ENCODE measurements around the gene SAMMSON.

Gene SAMMSON

GRCh38 chr3:69999140-70000027 is at the start of gene SAMMSON:
Gene SAMMSON (plus strand): TSS chr3:69999733.
- DNase-seq, result no peak

- DNase-seq, result no peak
Observed at GRCh38 chr3:69951616-69952015, 47.9 kb upstream of the SAMMSON start.

DNA sequence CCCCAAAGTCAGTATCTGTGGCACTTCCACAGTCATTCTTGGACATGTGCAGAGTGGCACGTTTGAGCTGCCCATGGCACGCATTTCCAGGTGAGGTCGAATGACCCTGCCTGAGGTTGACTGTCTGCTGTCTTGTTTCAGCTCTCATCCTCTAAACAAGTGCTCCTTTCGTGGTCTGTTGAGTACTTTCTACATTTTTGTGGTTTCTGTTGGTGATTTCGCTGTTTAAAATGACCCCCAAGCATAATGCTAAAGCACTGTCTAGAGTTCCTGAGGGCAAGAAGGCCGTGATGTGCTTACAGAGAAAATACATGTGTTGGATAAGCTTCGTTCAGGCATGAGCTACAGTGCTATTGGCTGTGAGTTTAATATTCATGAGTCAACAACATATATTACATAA is 40.0 kb upstream of the SAMMSON start:
- no peak for DNase-seq

GRCh38 chr3:69961706-69962439 is 37.7 kb upstream of the SAMMSON start:
- DNase-seq, result no peak

GRCh38 chr3:69963643-69964042 is 35.9 kb upstream of the SAMMSON start:
- DNase-seq, result no peak

GRCh38 chr3:69967156-69967555 is 32.4 kb upstream of the SAMMSON start:
- no peak for DNase-seq

DNA sequence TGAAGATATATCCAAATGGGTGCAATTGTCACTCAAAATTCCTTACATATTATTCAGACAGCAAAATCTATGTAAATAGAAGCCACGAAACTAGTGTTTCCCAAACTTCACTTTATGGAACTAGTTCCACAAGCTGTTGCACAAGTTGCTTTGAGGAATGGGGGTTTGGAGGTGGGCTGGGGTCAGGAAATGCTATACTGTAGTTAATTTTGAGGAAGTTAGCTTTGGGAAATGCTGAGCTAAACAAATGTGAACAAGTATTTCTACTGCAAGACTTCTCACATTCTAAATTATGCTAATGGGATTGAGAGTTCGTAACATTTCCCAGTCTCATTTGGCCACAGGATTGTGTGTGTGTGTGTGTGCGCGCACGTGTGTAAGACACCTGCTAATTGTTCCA is 28.7 kb upstream of the SAMMSON start:
- DNase-seq, result no peak

- DNase-seq, result no peak
Observed at GRCh38 chr3:69972672-69973071, 26.9 kb upstream of the SAMMSON start.

DNA sequence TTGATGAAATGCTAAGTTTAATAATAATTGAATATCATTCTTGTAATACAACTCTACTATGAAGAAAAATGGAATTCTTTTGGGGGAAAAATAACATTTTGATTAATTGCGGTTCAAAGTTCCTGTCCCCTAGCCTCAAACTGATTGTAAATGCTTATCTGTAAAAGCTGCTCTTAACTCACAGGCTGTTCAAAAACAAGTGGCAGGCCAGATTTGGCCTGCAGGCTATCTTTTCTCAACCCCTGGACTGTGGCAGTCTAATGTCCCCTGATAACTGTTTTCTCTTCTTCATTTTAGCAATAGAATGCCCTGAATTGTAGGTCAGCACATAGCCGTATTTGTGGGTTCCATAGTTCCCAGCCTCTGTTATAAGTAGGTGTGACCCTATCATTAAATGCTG is 23.5 kb upstream of the SAMMSON start:
- no peak for DNase-seq

DNA sequence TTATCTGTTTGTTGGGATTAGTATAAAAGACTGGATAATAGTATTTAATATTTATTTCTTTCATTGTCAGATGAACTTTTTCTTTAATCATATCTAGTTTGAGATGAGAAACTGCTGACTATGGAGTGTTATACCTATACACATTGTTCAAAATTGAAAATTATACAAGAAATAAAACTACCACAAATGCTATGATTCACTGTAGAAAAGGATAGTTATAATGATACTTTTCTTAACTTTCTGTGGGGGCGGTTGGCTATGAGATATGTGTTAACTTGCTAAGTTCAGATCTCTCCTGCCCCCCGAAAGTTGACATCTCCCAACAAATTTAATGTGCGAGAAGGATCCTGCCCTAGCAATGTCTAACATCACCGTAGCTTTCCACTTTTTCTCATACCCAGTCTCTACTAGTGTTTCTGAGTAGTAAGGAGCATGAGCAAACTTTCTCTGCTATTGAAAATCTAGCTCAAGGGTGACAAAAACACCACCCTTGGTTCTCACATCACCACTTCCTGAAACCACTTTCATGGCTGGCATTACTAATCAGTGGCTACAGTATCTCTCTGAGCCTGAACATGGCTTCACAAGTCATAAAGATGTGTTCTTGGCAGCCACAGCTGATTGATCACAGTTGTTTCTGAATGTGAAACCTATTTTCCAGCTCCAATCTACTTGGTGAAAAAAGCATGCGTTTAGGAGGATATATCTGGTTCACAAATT is 15.8 kb upstream of the SAMMSON start:
- DNase-seq, result no peak

DNA sequence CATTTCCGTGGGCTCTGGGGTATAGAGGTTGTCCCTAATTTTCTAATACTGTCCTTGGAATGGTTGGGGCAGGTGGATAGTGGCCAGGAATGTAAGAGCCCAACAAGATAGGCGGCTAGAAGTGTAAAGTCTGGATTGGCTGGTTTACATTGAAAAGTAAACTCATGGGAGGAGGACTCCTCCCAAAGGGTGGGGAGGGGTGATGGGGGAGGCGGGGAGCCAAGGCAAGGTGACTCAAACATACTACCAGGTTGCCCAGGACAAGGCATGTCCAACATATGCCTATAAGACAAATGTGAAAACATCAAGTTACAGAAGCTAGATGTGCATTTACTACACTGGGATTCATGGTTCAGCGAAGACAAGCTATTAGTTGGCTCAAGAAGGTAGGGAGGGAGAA is 14.3 kb upstream of the SAMMSON start:
- DNase-seq, result no peak

- no peak for DNase-seq
Observed at GRCh38 chr3:69986419-69986818, 13.1 kb upstream of the SAMMSON start.

DNA sequence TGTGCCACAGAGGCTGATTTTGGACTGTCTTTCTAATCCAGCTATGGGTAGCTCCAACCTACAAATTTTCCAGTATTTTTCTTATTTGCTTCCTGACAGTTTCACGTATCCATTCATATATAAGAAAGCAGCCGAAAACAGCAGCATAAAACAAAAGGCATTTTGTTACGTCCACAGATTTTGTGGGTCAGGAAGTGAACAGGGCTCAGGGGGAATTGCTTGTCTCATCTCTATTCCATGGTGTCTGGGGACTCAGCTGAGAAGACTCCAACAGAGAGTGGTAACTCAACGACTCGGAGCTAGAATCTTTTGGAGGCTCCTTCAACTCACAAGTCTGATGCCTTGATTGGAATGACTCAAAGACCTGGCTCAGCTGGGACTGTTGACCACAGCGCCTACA is 11.7 kb upstream of the SAMMSON start:
- no peak for DNase-seq

- no peak for DNase-seq
Observed at GRCh38 chr3:69993757-69994156, 5.8 kb upstream of the SAMMSON start.

- DNase-seq, result no peak
Observed at GRCh38 chr3:69994919-69995318, 4.6 kb upstream of the SAMMSON start.

DNA sequence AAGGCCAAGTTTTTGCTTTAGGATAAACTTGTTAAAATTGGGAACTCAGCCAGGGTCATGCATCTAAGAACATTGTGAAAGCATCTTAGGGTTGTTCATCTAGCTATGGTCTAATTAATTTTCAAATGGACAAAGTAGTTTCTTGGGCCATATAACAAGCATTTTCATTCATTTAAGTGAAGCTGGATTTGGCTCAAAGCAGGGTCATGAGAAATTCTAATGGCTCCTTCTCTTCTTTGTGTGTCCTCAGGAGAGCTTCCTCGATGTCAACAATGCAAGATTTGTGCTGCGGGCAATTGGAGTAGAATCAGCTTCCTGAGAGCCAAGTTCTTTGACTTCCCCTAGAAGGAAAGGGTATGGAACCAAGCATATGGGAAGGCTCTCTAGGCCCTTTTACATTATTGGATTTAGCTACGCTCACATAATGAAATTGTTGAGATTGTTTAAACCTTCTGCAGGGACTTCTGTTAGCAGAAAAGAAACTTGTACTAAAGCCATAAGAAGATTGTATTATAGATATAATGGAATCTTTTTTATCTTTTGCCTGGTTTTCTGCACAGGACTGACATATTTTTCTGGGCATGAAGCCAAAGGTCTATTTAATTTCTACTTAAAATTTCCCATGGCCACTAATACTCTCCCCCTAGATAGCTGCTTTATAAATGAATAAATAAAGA is 1.8 kb upstream of the SAMMSON start:
- DNase-seq, result no peak

GRCh38 chr3:69998759-69999139 is 784 bp upstream of the SAMMSON start:
- no peak for DNase-seq

DNA sequence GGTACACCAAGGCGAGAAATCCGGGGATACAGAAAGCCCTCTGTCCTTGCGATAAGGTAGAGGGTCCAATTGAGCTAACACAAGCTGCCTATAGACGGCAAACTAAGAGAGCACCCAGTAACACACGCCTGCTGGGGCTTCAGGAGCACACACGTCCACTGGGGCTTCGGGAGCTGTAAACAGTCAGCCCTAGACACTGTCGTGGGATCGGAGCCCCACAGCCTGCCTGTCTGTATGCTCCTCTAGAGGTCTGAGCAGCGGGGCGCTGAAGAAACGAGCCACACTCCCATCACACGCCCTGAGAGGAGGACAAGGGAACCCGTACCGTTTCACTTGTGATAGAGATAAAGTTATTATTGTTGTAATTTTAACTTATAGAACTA is 486 bp downstream of the SAMMSON start:
- DNase-seq, result no peak

GRCh38 chr3:70000563-70001081 is 1.1 kb downstream of the SAMMSON start:
- DNase-seq, result no peak

GRCh38 chr3:70003119-70003518 is 3.6 kb downstream of the SAMMSON start:
- no peak for DNase-seq

GRCh38 chr3:70006089-70006488 is 6.6 kb downstream of the SAMMSON start:
- no peak for DNase-seq

DNA sequence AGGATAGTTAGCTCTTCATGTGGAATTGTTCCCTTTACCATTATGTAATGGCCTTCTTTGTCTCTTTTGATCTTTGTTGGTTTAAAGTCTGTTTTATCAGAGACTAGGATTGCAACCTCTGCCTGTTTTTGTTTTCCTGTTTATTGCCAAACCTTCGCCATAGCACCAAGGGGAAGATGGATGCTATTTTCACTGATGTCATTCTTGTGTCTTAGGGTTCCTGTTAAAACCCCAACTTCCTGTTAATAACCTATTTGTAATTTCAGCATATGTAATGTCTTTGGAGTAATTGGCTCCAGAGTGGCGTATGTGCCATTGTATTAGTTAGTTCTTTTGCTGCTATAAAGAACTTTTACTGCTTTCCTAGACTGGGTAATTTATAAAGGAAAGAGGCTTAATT is 10.8 kb downstream of the SAMMSON start:
- DNase-seq, result no peak

DNA sequence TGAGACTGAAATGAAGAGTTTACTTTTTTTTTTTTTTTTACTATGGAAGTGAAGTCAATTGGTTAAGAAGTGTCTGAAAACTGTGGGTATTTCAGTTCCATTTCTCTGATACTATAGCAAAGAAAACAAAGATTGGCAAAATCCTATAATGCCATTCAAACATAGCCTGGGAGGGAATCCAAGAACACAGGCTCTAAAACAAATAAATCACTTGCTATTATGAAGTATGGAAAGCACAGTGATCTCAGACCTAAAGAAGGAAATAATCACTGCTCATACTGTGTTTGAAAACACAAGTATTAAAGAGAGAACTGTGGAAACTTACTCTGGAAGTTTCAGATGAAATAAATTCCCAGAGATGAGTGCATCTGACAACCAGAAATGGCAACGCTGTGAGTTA is 12.0 kb downstream of the SAMMSON start:
- DNase-seq, result no peak

All from activated CD4-positive, CD25-positive, alpha-beta regulatory T cell treated with anti-CD3 and anti-CD28 coated beads, Interleukin-2, amount 50 U/mL, for 72 hours (primary cell).